Panc1 (cell line): Measurements from ENCODE around the gene NPY4R2. TPM values are rescaled to one million over a fixed set of nuclear protein-coding genes. Genes with fewer than 3 reads are reported as not detected.
"Not testable (repeated sequence)": the region's sequence is repeated elsewhere in the genome, so short reads cannot be mapped to it uniquely, and the experiment has no call there.

Experiments used
- ATAC-seq: fragments of 200-7000 bp; cut with Tn5 transposase; 2 replicates; pipeline ENCODE4 v1.9.1; 2020; ENCODE audit warnings: mild to moderate bottlenecking, moderate library complexity
- Bru-seq: library from RNA; stranded (reverse); fragments of 400-500 nt; gene quantifications from one replicate; lab custom pipeline; 2021; lab: Mats Ljungman, UMichigan
- BruChase-seq, 2 experiments: library from RNA; stranded (reverse); fragments of 400-500 nt; gene quantifications; one replicate each; lab custom pipeline; 2021; lab: Mats Ljungman, UMichigan
- BruUV-seq: library from RNA; stranded (reverse); fragments of 400-500 nt; replicated peaks from 2 replicates; lab custom pipeline; 2021; lab: Mats Ljungman, UMichigan
- CTCF ChIA-PET: fragments of 300-600 bp; sonication (Branson Sonifier 250); formaldehyde crosslinking; loops from one replicate; lab custom pipeline; 2022; ENCODE audit warnings: antibody characterized with exemption; lab: Charles Lee
- POLR2A ChIA-PET: fragments of 300-600 bp; sonication (Branson Sonifier 250); formaldehyde crosslinking; loops from one replicate; lab custom pipeline; 2022; ENCODE audit warnings: antibody characterized with exemption; lab: Charles Lee
- DNase-seq: peaks from one replicate; pipeline ENCODE4 v3.0.0-alpha.2; 2010; ENCODE audit warnings: low read depth, low spot score
- H3K27ac ChIP-seq: 2 replicates; pipeline ENCODE4 v1.5.1; 2011; ENCODE audit warnings: mild to moderate bottlenecking, low read length, inconsistent platforms
- H3K27me3 ChIP-seq: fragments of 200-500 bp; sonication (Bioruptor generic); 2 replicates; pipeline ENCODE4 v1.6.0; 2014; ENCODE audit warnings: low read length, inconsistent platforms; ENCODE audit not compliant: control insufficient read depth, insufficient read depth
- H3K36me3 ChIP-seq: fragments of 200-500 bp; sonication (Bioruptor generic); 2 replicates; pipeline ENCODE4 v1.5.1; 2014; ENCODE audit warnings: inconsistent platforms, mild to moderate bottlenecking, low read length, moderate library complexity; ENCODE audit not compliant: control insufficient read depth, insufficient read depth
- H3K4me1 ChIP-seq: 2 replicates; pipeline ENCODE4 v1.5.1; 2011; ENCODE audit warnings: inconsistent platforms, mild to moderate bottlenecking, low read length, moderate library complexity; ENCODE audit not compliant: control insufficient read depth, insufficient read depth
- H3K4me3 ChIP-seq, 2 experiments: 2 replicates each; pipeline ENCODE4 v1.5.1; 2011 to 2012; ENCODE audit warnings: low read depth in 2 of 2, low read length in 2 of 2, mild to moderate bottlenecking in 2 of 2, inconsistent platforms in 1 of 2, moderate library complexity in 1 of 2
- H3K9me3 ChIP-seq: fragments of 200-500 bp; sonication (Bioruptor generic); 2 replicates; pipeline ENCODE4 v1.5.1; 2014; ENCODE audit warnings: low read depth, mild to moderate bottlenecking, inconsistent platforms, low read length, moderate library complexity; ENCODE audit not compliant: control insufficient read depth, insufficient read depth
- in situ Hi-C: cut with HindIII; loops from 2 replicates; pipeline ENCODE4 v1.10.0; 2016; ENCODE audit warnings: low sequenced_read_pairs, low pct_unique_long_range_greater_than_20kb
- intact Hi-C: fragments of 100-400 bp; cut with micrococcal nuclease; formaldehyde crosslinking; loops from one replicate; pipeline ENCODE4 v1.10.0; 2022; ENCODE audit not compliant: unreplicated experiment
- long read RNA-seq: library from polyadenylated mRNA; unstranded; transcript quantifications from one replicate; pipeline ENCODE4 v2.0.0, GENCODE V29; 2021; ENCODE audit not compliant: unreplicated experiment
- polyA plus RNA-seq: library from polyadenylated mRNA; unstranded; fragments of >200 nt; gene quantifications from one replicate; pipeline ENCODE4 v1.2.1, GENCODE V29; 2012; ENCODE audit warnings: missing spikeins; ENCODE audit not compliant: insufficient read length
- total RNA-seq: library from RNA; stranded (reverse); gene quantifications from one replicate; pipeline ENCODE4 v1.2.1, GENCODE V29; 2021; ENCODE audit not compliant: unreplicated experiment

The NPY4R2 gene, protein sequence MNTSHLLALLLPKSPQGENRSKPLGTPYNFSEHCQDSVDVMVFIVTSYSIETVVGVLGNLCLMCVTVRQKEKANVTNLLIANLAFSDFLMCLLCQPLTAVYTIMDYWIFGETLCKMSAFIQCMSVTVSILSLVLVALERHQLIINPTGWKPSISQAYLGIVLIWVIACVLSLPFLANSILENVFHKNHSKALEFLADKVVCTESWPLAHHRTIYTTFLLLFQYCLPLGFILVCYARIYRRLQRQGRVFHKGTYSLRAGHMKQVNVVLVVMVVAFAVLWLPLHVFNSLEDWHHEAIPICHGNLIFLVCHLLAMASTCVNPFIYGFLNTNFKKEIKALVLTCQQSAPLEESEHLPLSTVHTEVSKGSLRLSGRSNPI
- total RNA-seq (0.64 TPM), Bru-seq, nascent RNA (not detected), BruChase-seq, experiment 1, labeled RNA remaining after a 2-hour chase (percentile 17 among the genes with signal in this experiment), BruChase-seq, experiment 2, labeled RNA remaining after a 6-hour chase (percentile 24 among the genes with signal in this experiment)
- polyA plus RNA-seq: 0.27 TPM
- long read RNA-seq: 0 reads

GRCh38 chr10:47918475-47918874 lies at the start of gene NPY4R2:
TSS of gene NPY4R2 (plus strand) at chr10:47918662. CDS start at chr10:47921988, 3,326 bp downstream.
- ATAC-seq, CTCF ChIA-PET, H3K4me1 ChIP-seq, POLR2A ChIA-PET, BruUV-seq, H3K4me3 ChIP-seq, in situ Hi-C loops, H3K36me3 ChIP-seq, H3K27ac ChIP-seq, intact Hi-C loops, DNase-seq, H3K9me3 ChIP-seq, H3K27me3 ChIP-seq: not testable (repeated sequence)

DNA sequence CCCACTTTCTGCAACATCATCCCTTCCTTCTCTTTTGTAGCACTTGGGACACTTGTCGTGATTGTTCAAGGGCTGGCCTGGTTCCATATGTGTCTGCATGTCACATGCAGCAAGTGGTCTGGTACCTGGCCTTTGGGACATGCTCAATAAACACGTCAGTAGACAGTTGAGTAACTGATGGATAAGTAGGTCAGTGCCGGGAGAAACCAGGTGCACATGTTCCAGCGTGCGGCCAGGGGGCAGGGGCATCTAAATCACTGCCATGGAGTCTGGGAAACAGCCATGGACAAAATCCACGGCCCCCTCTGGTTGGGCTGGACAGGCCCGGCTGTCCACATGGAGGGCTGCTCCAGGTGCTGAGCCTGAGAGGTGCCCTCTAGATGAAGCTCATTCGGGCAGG lies 47.6 kb upstream of the NPY4R2 start:
- not testable (repeated sequence) for DNase-seq, BruUV-seq, H3K4me3 ChIP-seq

DNA sequence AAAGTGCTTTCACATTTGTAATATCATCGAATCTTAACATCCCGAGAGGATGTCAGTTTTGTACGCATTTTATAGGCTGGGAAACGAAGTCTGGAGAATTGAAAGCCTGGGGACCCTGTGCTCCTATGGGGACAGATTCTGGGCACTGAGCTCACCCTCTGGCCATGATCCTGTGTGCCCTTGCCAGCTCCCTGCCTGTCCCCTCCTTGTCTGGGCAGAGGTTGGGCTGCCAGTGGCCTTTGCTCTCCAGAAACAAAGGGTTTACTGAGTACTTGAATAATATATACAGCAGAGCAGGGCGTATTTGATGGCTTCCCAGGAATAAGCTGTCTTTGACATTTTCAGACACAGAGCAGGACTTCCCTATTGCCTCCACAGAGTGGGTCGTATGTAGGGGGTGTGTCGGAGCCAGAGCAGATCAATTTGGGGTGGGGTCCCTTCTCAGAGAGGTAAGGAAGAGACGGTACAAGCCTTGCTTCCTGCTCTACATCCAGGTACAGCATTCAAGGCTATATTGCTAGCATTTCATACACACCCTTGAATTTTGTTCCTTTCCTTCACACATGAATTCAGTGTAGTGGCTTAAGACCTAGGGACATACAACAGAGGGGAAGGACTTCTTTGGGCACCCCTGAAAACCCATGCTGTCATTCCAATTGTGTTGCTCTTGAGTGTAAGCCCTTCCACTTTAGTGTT lies 46.8 kb upstream of the NPY4R2 start:
- H3K9me3 ChIP-seq, H3K4me3 ChIP-seq, BruUV-seq, CTCF ChIA-PET, ATAC-seq, POLR2A ChIA-PET, H3K4me1 ChIP-seq, DNase-seq, intact Hi-C loops, in situ Hi-C loops, H3K36me3 ChIP-seq, H3K27me3 ChIP-seq, H3K27ac ChIP-seq: not testable (repeated sequence)

More for the DNA sequence above, 47.6 kb upstream of the NPY4R2 start:
- in situ Hi-C loops, H3K27ac ChIP-seq, H3K9me3 ChIP-seq, intact Hi-C loops, POLR2A ChIA-PET, H3K4me1 ChIP-seq, H3K36me3 ChIP-seq, CTCF ChIA-PET, ATAC-seq, H3K27me3 ChIP-seq: not testable (repeated sequence)

DNA sequence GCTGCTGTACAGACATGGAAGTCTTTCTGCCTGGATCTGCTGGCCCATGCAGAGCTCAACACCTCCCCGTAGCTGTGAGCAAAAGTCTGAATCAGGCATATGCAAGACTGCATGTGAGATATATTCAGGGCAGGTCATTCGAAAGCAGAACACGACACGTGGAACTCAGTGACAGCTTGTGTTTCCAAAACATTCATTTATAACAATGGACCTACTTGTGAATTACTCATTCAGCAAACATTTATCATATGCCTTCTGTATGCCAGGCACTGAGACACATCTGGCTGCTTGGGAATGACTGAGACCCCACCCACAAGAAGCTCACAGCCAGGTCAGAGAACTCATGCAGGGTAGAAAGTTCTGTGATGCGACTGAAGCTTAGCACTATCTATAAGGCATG lies 46.2 kb upstream of the NPY4R2 start:
- in situ Hi-C loops, POLR2A ChIA-PET, H3K27ac ChIP-seq, BruUV-seq, CTCF ChIA-PET, H3K27me3 ChIP-seq, DNase-seq, intact Hi-C loops, H3K4me1 ChIP-seq, H3K4me3 ChIP-seq, H3K36me3 ChIP-seq, H3K9me3 ChIP-seq: not testable (repeated sequence)
- peak; percentile 62 for ATAC-seq

- ATAC-seq, intact Hi-C loops, H3K4me3 ChIP-seq, POLR2A ChIA-PET, H3K4me1 ChIP-seq, H3K27me3 ChIP-seq, H3K27ac ChIP-seq, DNase-seq, in situ Hi-C loops, CTCF ChIA-PET, H3K36me3 ChIP-seq, H3K9me3 ChIP-seq, BruUV-seq: not testable (repeated sequence)
These were observed 34.2 kb upstream of the NPY4R2 start for GRCh38 chr10:47884239-47884638.

GRCh38 chr10:47884934-47885333 lies 33.5 kb upstream of the NPY4R2 start:
- BruUV-seq, H3K4me1 ChIP-seq, H3K27me3 ChIP-seq, ATAC-seq, POLR2A ChIA-PET, DNase-seq, H3K4me3 ChIP-seq, intact Hi-C loops, CTCF ChIA-PET, H3K9me3 ChIP-seq, in situ Hi-C loops, H3K36me3 ChIP-seq, H3K27ac ChIP-seq: not testable (repeated sequence)

DNA sequence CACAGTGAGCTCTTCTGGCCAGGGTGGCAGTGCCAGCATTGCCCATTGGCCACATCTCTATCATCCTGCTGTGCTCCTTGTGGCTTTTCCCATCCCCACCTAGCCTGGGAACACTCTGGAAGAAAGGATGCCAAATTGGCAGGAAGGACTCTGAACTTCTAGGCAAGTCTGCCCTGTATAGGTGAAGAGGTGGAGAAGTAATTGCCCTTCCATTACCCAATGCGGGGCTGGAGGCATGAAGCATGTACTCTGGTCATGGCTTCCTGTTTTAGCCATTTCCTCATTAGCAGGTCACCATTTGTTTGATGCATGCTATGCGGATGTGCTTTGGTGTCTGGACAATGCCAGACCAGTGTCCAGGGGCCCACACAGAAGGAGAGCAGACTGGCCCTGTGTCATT lies 32.1 kb upstream of the NPY4R2 start:
- in situ Hi-C loops, H3K27me3 ChIP-seq, BruUV-seq, H3K4me1 ChIP-seq, DNase-seq, ATAC-seq, CTCF ChIA-PET, POLR2A ChIA-PET, H3K36me3 ChIP-seq, H3K4me3 ChIP-seq, H3K27ac ChIP-seq, H3K9me3 ChIP-seq, intact Hi-C loops: not testable (repeated sequence)
